GM12878 (cell line): Measurements from ENCODE around the gene BNC2. TPM values are rescaled to one million over a fixed set of nuclear protein-coding genes. Genes with fewer than 3 reads are reported as not detected.

Experiments used
- ATAC-seq: fragments of 200-7000 bp; cut with Tn5 transposase; 3 replicates; pipeline ENCODE4 v1.9.1; 2020; ENCODE audit warnings: mild to moderate bottlenecking, moderate library complexity
- BruUV-seq: library from RNA; stranded (reverse); fragments of 400-500 nt; replicated peaks from 2 replicates; lab custom pipeline; 2021; lab: Mats Ljungman, UMichigan
- CTCF ChIA-PET: fragments of 300-600 bp; sonication (Branson Sonifier 250); formaldehyde crosslinking; extraction: SDS; loops from one replicate; lab custom pipeline; 2021; ENCODE audit warnings: inconsistent platforms; lab: Yijun Ruan, JAX
- POLR2A ChIA-PET: fragments of 350-600 bp; formaldehyde crosslinking; extraction: SDS; loops from one replicate; lab custom pipeline; 2021; ENCODE audit warnings: inconsistent platforms; lab: Charles Lee
- RAD21 ChIA-PET: fragments of 300-600 bp; sonication (Branson Sonifier 250); formaldehyde crosslinking; loops from one replicate; lab custom pipeline; 2023; ENCODE audit warnings: antibody characterized with exemption; ENCODE audit not compliant: unreplicated experiment; lab: Charles Lee
- SMC1A ChIA-PET: fragments of 300-600 bp; sonication (Branson Sonifier 250); formaldehyde crosslinking; loops from one replicate; lab custom pipeline; 2023; ENCODE audit not compliant: unreplicated experiment, uncharacterized antibody; lab: Charles Lee
- DNase-seq: peaks from one replicate; pipeline ENCODE4 v3.0.0-alpha.2; 2011; ENCODE audit warnings: low read depth, low spot score
- FAIRE-seq: peaks from 3 replicates; lab custom pipeline; 2011; peaks lifted over from hg19 to GRCh38; lab: Jason Lieb, UNC
- H2AFZ ChIP-seq: 2 replicates; pipeline ENCODE4 v1.6.0; 2011; ENCODE audit warnings: low read depth, low read length, control low read depth; ENCODE audit not compliant: control insufficient read depth
- H3K27ac ChIP-seq: 2 replicates; pipeline ENCODE4 v1.5.1; 2011; ENCODE audit warnings: control low read depth; ENCODE audit not compliant: control insufficient read depth, insufficient read depth
- H3K27me3 ChIP-seq, 2 experiments: replicated peaks in 1 of 2; 2 replicates each; pipeline versions ENCODE4 v1.6.0 to v1.6.1; 2011; ENCODE audit warnings: low read length in 1 of 2; ENCODE audit not compliant: control insufficient read depth in 2 of 2, insufficient read depth in 2 of 2
- H3K36me3 ChIP-seq, 2 experiments: 2 replicates each; pipeline ENCODE4 v1.5.1; 2011; ENCODE audit warnings: low read length in 1 of 2; ENCODE audit not compliant: control insufficient read depth in 2 of 2, insufficient read depth in 2 of 2
- H3K4me1 ChIP-seq: 2 replicates; pipeline ENCODE4 v1.6.1; 2011; ENCODE audit warnings: mild to moderate bottlenecking, low read length, moderate library complexity, mixed read lengths; ENCODE audit not compliant: control insufficient read depth, insufficient read depth
- H3K4me2 ChIP-seq: 2 replicates; pipeline ENCODE4 v1.6.0; 2011; ENCODE audit warnings: control low read depth; ENCODE audit not compliant: control insufficient read depth, insufficient read depth
- H3K4me3 ChIP-seq: fragments of 200-600 bp; sonication (generic); 2 replicates; pipeline ENCODE4 v1.5.1; 2016
- H3K79me2 ChIP-seq: 2 replicates; pipeline ENCODE4 v1.6.0; 2011; ENCODE audit warnings: low read length; ENCODE audit not compliant: control insufficient read depth, insufficient read depth
- H3K9ac ChIP-seq: 2 replicates; pipeline ENCODE4 v1.8.0; 2011; ENCODE audit warnings: low read length, control low read depth, mixed read lengths; ENCODE audit not compliant: control insufficient read depth, insufficient read depth
- H3K9me3 ChIP-seq: replicated peaks from 3 replicates; pipeline ENCODE4 v1.5.1; 2011; ENCODE audit warnings: mild to moderate bottlenecking, low read length; ENCODE audit not compliant: control insufficient read depth, insufficient read depth
- H4K20me1 ChIP-seq: 2 replicates; pipeline ENCODE4 v1.6.0; 2011; ENCODE audit not compliant: control insufficient read depth, insufficient read depth
- CHD1 ChIP-seq: IDR thresholded peaks from 2 replicates; pipeline ENCODE4 v1.6.1; 2012; ENCODE audit warnings: low read depth, low read length, improper control_type of control experiment
- IKZF1 ChIP-seq: fragments of 450-650 bp; conservative IDR thresholded peaks from 2 replicates; pipeline ENCODE4 v1.6.1; 2017; ENCODE audit warnings: antibody characterized with exemption, mild to moderate bottlenecking
- SREBF2 ChIP-seq: IDR thresholded peaks from 2 replicates; pipeline ENCODE4 v1.6.1; 2012; ENCODE audit warnings: mild to moderate bottlenecking, low read length
- SRF ChIP-seq, 2 experiments: IDR thresholded peaks; 2 replicates each; pipeline ENCODE4 v1.6.1; 2011; ENCODE audit warnings: low read depth in 2 of 2, low read length in 2 of 2, mild to moderate bottlenecking in 1 of 2, moderate library complexity in 1 of 2
- SUPT20H ChIP-seq: IDR thresholded peaks from 2 replicates; pipeline ENCODE4 v1.6.1; 2011; ENCODE audit warnings: low read depth, mild to moderate bottlenecking, low read length, moderate library complexity, borderline replicate concordance; ENCODE audit not compliant: control insufficient read depth
- TBL1XR1 ChIP-seq: IDR thresholded peaks from 2 replicates; pipeline ENCODE4 v1.6.1; 2012; ENCODE audit warnings: low read depth, low read length, improper control_type of control experiment
- WGBS: methylation state at CpG from one replicate; pipeline ENCODE4 v1.1.6; 2016; ENCODE audit warnings: low lambda C conversion rate; ENCODE audit not compliant: insufficient replicate concordance, insufficient coverage; ENCODE audit errors: missing lambda C conversion rate; 5-methylcytosine and 5-hydroxymethylcytosine counted together
- in situ Hi-C: fragments of 300-500 bp; cut with MboI; formaldehyde crosslinking; loops from 9 replicates; pipeline ENCODE4 v1.14.3; 2018; ENCODE audit warnings: mixed read lengths
- intact Hi-C: fragments of 100-400 bp; cut with micrococcal nuclease; formaldehyde crosslinking; loops from one replicate; pipeline ENCODE4 v1.14.2; 2022; ENCODE audit not compliant: unreplicated experiment
- polyA plus RNA-seq, 11 experiments: library from polyadenylated mRNA; depleted of rRNA in 4 of 11; unstranded in 6 of 11; stranded (reverse) in 5 of 11; fragments of >200 nt; fragmentation: Nextera tagmentation in 4 of 11; fragmentation: Illumina TruSeq in 1 of 11; extraction: Ambion mirVana in 4 of 11; extraction: Trizol in 1 of 11; gene quantifications; 1 replicate in 1 of 11; 2 replicates in 10 of 11; pipeline versions ENCODE4 v1.2.1 to v1.2.3, GENCODE V29; 2011 to 2016; ENCODE audit warnings: inconsistent platforms in 2 of 11, missing spikeins in 2 of 11, low read depth in 1 of 11
- total RNA-seq, 4 experiments: library from RNA; depleted of rRNA in 3 of 4; stranded (reverse); fragments of >200 nt in 3 of 4; fragmentation: Illumina TruSeq in 1 of 4; extraction: Trizol in 1 of 4; gene quantifications; 2 replicates each; pipeline versions ENCODE4 v1.2.1 to v1.2.3, GENCODE V29; 2013 to 2021
- TF ChIP-seq, protein P1 (sequence below): IDR thresholded peaks from 2 replicates; pipeline ENCODE4 v1.6.1; 2011; ENCODE audit warnings: mild to moderate bottlenecking, low read depth, low read length, moderate library complexity; ENCODE audit not compliant: insufficient replicate concordance

BNC2 gene
- total and polyA plus RNA-seq, 10 of the 15 experiments (the other 5 are each of a cell fraction or from before 2014, with no cell fraction given): 0.05 to 14.5 (median 0.26) TPM

DNA sequence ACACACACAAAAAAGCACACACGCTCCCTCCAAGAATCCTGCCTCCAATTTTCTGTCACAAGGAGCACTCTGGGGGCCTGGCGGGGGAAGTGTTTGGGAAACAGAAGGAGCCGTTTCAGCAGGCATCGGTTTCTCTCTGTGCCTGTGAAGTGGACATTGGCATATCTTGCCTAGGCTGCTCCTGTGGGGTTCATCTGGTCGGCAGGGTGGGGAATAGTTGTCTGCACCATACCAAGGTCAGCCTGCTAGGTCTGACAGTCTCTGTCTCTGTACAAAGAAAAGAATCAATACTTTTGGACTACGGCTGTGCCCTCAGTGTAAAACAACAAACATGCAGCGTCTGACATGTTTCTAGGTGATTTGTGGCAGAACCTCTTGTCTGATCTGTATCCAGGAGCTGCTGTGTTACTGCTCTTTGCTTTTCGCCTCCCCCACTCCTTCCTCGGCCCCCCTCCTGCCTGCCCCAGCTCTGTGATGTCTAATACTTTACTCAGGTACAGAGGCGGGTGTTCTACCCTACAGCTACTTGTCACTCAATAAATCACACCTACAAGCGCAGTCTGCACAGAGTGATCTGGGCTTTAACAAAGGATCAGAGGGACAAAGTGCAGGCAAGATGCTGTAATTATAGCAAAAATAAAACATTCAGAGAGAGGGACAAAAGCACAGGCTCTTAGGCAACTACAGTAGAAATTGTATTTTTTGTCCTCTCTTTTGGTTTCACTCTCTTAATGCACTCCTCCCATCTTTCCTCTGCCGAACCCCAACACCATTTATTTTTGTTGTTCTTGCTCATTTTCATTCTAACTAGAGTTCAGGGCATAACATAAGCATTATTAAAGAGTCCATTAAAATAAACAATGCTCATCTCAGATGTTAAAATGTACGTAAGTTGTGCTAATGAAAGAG, 216.7 kb downstream of the BNC2 start:
- H4K20me1 ChIP-seq: no peaks in the 10 kb centered on the region
- RAD21 ChIA-PET: no interaction called here
- no peak overlapping the region for H3K9ac ChIP-seq
- CTCF ChIA-PET: no interaction called here
- FAIRE-seq (no peak), DNase-seq (no peak), ATAC-seq (peak; percentile 26; the same call in 2 of the 3 replicates)
- H3K4me1 ChIP-seq: no peaks in the 10 kb centered on the region
- intact Hi-C loops (loop anchor here (5.0 kb wide), 1 partner anchor 461 kb away; no protein-coding TSS in a partner anchor), in situ Hi-C loops (no loop called here)
- SMC1A ChIA-PET: no interaction called here
- no peaks in the 10 kb centered on the region for H3K79me2 ChIP-seq
- no peaks in the 10 kb centered on the region for H3K27me3 ChIP-seq
- TF ChIP-seq IKZF1 (no peak), SREBF2 (no peak)
- no peak overlapping the region for H3K27ac ChIP-seq
- no TSS peak for BruUV-seq
- POLR2A ChIA-PET: no interaction called here
- 18% methylated on average over 13 of the region's 13 CpGs for WGBS
- H3K4me2 ChIP-seq: no peak overlapping the region
- H3K36me3 ChIP-seq: no peaks in the 10 kb centered on the region
- H3K4me3 ChIP-seq: no peak overlapping the region
- H2AFZ ChIP-seq: no peak overlapping the region
- no peaks in the 10 kb centered on the region; the same call in 2 of the 3 replicates for H3K9me3 ChIP-seq

DNA sequence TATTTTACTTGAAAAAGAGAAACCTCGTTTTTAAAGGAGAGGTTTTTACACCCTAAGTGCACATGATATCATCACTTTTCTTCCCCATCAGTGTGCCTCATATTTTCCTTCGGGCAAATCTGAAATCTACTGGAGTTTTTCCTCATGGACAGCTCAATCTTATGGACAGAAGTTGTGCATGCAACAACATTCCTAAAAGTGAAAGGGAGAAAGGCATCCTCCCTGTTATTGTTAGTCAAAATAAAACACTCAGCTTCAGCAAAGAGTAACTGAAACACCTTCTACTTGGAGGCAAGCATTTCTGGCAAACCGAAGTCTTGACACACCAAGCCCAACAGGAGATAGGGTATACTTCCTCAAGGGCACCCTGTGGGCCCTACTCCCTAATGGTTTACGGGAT, 217.9 kb downstream of the BNC2 start:
- H3K36me3 ChIP-seq: no peaks in the 10 kb centered on the region
- no peak overlapping the region for H3K4me2 ChIP-seq
- DNase-seq (no peak), FAIRE-seq (no peak), ATAC-seq (no peak)
- H3K4me1 ChIP-seq: no peaks in the 10 kb centered on the region
- TF ChIP-seq SRF (IDR thresholded peaks at IDR 0.05; ENCODE audit: low read depth in 2 of 2, low read length in 2 of 2): no peak
- TF ChIP-seq TBL1XR1: no peak
- TF ChIP-seq SUPT20H: no peak
- TF ChIP-seq, protein P1, sequence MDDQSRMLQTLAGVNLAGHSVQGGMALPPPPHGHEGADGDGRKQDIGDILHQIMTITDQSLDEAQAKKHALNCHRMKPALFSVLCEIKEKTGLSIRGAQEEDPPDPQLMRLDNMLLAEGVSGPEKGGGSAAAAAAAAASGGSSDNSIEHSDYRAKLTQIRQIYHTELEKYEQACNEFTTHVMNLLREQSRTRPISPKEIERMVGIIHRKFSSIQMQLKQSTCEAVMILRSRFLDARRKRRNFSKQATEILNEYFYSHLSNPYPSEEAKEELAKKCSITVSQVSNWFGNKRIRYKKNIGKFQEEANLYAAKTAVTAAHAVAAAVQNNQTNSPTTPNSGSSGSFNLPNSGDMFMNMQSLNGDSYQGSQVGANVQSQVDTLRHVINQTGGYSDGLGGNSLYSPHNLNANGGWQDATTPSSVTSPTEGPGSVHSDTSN: no peak
- no peak for TF ChIP-seq IKZF1
- TF ChIP-seq CHD1: no peak
- no peak overlapping the region for H3K27ac ChIP-seq
- ChIA-PET RAD21 (no interaction called here), POLR2A (no interaction called here), SMC1A (no interaction called here), CTCF (no interaction called here)
- intact Hi-C loops (loop anchor here (5.0 kb wide), 1 partner anchor 460 kb away; no protein-coding TSS in a partner anchor), in situ Hi-C loops (no loop called here)
- no peak overlapping the region for H2AFZ ChIP-seq
- H3K79me2 ChIP-seq: no peaks in the 10 kb centered on the region
- no peak overlapping the region for H3K9ac ChIP-seq
- no TSS peak for BruUV-seq
- no peak overlapping the region for H3K4me3 ChIP-seq
- no peaks in the 10 kb centered on the region for H4K20me1 ChIP-seq
- H3K9me3 ChIP-seq: no peaks in the 10 kb centered on the region; the same call in 2 of the 3 replicates
- WGBS: 32% methylated on average over 4 of the region's 4 CpGs
- no peaks in the 10 kb centered on the region for H3K27me3 ChIP-seq
